Medulla oblongata (tissue), 1 donor: Measurements from ENCODE around the gene PASD1.
"Not testable (repeated sequence)": the region's sequence is repeated elsewhere in the genome, so short reads cannot be mapped to it uniquely, and the experiment has no call there.

Source experiments
- DNase-seq: peaks from one replicate; pipeline ENCODE4 v3.0.0-alpha.2; 2015; ENCODE audit errors: extremely low spot score

PASD1 gene

GRCh38 chrX:151624677-151625076, 61.2 kb downstream of the PASD1 start:
- DNase-seq = no peak

DNA sequence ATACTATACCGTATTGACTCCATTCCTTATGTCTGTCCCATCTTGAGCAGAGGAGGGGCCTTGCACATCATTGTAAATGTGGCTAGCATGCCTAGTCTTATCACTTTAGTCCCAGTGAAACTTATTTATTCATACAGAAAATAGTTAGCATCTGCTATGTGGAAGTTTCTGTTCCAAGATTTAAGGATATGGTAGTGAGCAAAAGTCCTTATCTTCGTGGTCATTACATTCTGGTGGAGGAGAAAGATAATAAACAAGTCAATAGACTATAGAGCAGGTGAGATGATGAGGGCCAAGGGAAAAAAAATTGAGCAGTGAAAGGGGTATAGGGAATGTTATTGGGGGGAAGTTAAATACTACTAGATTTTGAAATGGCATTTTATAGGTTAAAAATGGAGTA, 68.3 kb downstream of the PASD1 start:
- DNase-seq = no peak

GRCh38 chrX:151633157-151633556, 69.7 kb downstream of the PASD1 start:
- no peak for DNase-seq

GRCh38 chrX:151634937-151635336, 71.5 kb downstream of the PASD1 start:
- DNase-seq = no peak

- no peak for DNase-seq
Measured at GRCh38 chrX:151641564-151641963, 78.1 kb downstream of the PASD1 start.

- DNase-seq = no peak
Measured at GRCh38 chrX:151675121-151675746, 111.8 kb downstream of the PASD1 start.

DNA sequence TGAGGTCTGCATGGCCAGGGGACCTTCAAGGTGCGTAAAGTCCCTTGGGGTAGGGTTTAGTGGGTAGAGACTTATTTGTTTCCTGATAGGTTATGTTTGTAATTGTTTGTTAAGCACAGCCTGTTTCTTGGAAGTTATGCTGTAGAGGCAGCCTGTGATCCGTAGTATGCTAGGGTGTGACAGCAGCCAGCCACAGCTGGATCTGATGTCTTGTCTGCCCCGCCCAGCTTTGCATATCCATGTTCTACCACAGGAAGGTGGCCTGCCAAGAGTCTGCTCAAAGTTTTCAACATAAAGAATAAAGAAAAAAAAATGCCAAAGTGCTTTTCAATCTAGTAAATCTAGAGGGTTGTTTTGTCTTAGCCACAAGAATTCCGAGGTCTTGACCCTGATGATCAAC, 112.7 kb downstream of the PASD1 start:
- DNase-seq = no peak

DNA sequence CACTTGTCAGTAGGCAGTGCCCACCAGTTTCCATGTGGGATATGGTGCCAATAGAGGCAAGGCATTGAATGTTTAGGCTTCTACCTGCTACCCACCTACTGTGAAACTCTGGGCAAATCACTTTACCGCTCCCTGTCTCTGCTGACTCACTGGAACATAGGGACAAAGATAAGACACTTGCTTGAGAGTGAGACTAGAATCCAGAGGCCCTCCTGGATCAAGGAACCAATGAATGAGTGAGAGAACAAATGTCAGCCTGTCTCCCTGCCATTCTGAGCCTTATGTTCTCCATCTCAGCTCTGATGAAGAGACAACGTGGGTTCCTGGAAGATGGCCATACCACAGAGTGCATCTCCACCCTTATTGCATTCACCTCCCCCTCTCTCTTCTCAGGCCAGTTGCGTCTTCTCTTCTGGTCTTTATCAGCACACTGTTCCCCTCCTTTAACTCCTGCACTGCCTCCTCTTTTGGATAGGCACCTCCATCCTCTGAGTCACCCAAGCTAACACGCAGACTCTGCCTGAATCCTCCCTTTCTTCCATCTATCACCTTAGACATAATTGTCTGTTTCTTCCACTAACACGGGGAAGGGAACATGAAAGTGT, 116.4 kb downstream of the PASD1 start:
- DNase-seq = no peak

GRCh38 chrX:151680805-151681204, 117.3 kb downstream of the PASD1 start:
- DNase-seq = peak; percentile 25

DNA sequence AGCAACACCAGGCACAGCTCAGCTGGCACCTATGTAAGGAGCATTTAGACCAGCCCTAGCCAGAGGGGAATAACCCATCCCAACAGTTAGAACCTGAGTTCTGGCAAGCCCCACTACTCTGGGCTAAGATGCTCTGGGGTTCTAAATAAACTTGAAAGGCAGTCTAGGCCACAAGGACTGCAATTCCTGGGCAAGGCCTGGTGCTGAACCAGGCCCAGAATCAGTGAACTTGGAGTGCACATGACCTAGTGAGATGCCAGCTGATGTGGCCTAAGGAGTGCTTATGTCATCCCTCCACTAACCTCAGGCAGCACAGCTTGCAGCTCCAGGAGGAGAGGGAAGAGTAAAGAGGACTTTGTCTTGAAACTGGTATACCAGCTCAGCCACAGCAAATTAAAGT, 124.2 kb downstream of the PASD1 start:
- no peak for DNase-seq

- DNase-seq = no peak
Measured at GRCh38 chrX:151688695-151689094, 125.2 kb downstream of the PASD1 start.

DNA sequence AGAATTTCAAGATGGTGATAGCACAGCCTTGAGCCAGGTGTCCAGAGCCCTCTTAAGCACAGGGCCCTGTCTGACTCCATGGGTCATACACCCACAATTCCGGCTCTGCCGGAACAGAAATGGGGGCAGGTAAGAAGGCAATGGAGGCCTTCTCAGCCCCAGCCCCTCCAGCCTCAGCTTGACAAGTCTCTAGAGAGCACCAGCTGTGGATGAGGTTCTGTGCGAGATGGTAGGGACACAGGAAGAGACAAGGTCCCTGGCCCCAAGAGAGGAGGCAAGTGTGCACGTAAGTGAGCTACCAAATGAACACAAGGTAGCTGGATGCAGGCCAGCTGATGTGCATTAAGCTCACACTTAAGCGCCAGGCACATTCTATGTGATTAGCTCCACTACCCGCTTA, 129.3 kb downstream of the PASD1 start:
- DNase-seq = no peak

DNA sequence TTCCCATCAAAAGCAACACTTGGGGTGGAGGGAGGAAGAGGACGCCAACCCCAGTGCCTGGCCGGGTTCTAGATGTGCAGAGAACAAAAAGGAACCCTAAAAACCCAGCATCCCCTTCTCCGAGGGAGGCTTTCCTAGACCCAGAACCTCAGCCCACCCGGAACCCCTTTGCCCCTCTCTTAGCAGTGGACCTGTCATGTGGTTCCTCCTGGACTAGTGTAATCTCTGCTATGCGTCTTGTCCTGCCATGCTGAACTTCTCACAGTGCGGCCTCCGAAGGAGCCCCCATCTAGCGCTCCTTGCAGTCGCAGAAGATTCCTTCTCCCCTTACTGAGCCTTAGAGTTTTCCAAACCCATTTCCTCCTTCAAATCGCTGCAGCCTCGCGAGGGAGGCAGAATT, 130.6 kb downstream of the PASD1 start:
- no peak for DNase-seq

- no peak for DNase-seq
Measured at GRCh38 chrX:151694661-151695582, 131.4 kb downstream of the PASD1 start, which contains the start of gene PRRG3. Gene PRRG3, plus strand, starts transcription at chrX:151695458. Its CDS starts 3,357 bp downstream, at chrX:151698815.

GRCh38 chrX:151695583-151696340, 132.3 kb downstream of the PASD1 start:
- no peak for DNase-seq

- DNase-seq = not testable (repeated sequence)
Measured at GRCh38 chrX:151697082-151697481, 133.6 kb downstream of the PASD1 start.

- no peak for DNase-seq
Measured at GRCh38 chrX:151697522-151697921, 134.0 kb downstream of the PASD1 start.

DNA sequence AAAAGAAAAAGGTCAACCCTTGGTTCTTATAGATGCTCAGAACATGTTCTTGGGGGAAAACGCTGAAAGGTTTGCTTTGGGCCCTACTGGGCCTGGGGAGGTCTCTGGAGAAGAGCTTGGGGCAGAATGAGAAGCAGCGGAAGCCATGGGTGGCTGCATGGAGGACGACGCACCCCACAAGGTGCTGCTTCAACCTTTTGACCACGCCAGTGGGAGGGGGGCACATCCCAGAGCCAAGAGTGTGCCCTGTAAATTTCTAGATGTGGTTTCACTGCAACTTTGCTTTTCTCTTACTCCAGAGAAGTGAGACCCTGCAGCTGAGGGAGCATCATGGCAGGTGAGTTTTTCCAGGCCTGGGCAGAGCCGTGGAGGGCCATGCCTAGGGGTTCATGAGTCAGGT, 135.0 kb downstream of the PASD1 start:
- no peak for DNase-seq

GRCh38 chrX:151699746-151700145, 136.3 kb downstream of the PASD1 start:
- no peak for DNase-seq

DNA sequence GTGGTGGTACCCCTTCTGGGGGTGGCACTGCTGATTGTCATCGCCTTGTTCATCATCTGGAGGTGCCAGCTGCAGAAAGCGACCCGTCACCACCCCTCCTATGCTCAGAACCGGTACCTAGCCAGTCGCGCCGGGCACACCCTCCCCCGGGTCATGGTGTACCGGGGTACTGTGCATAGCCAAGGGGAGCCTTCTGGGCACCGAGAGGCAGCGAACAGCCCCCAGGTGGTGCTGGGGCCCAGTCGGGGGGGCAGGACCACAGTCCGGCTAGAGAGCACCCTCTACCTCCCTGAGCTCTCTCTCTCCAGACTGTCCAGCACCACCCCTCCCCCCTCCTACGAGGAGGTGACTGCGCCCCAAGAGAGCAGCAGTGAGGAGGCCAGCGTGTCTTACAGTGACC, 137.1 kb downstream of the PASD1 start:
- no peak for DNase-seq

GRCh38 chrX:151701071-151701470, 137.6 kb downstream of the PASD1 start:
- DNase-seq = no peak

DNA sequence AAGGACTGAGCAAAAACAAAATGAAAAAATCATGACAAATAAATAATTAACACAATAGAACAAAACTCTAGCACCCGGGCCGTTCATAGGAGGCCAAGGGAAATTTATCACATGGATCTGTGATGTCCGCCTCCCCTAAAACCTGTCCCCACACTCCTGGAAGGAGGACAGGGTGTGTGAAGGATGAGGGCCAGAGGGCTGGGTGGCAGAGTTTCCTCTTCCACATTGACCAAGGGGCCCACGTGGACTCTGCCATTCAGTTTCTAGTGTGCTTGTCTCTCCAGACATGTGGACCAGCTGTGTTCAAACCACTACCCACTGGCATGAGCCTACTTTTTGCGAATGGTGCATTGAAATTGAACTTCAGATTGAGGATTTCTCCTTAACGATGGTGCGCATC, 138.1 kb downstream of the PASD1 start:
- DNase-seq = no peak
